Parathyroid adenoma (tissue), 2 donors: ENCODE measurements around the gene KIAA0319L.

ENCODE experiments used
- H2AFZ ChIP-seq: fragments of 300-600 bp; sonication (generic); one replicate; pipeline ENCODE4 v1.7.0; 2017; ENCODE audit warnings: antibody characterized with exemption, mild to moderate bottlenecking
- H3K27ac ChIP-seq: fragments of 300-600 bp; sonication (generic); one replicate; pipeline ENCODE4 v1.7.0; 2017
- H3K27me3 ChIP-seq: fragments of 300-600 bp; sonication (generic); one replicate; pipeline ENCODE4 v1.7.0; 2017; ENCODE audit warnings: low read length; ENCODE audit not compliant: control insufficient read depth, insufficient read depth
- H3K36me3 ChIP-seq: fragments of 300-600 bp; sonication (generic); one replicate; pipeline ENCODE4 v1.7.0; 2017; ENCODE audit warnings: low read length; ENCODE audit not compliant: control insufficient read depth, insufficient read depth
- H3K4me1 ChIP-seq: fragments of 300-600 bp; sonication (generic); one replicate; pipeline ENCODE4 v1.7.0; 2017; ENCODE audit warnings: control low read depth
- H3K4me2 ChIP-seq: fragments of 300-600 bp; sonication (generic); one replicate; pipeline ENCODE4 v1.7.0; 2017; ENCODE audit warnings: low read length
- H3K4me3 ChIP-seq: fragments of 300-600 bp; sonication (generic); one replicate; pipeline ENCODE4 v1.7.0; 2017; ENCODE audit warnings: low read depth, low read length
- H3K79me2 ChIP-seq: fragments of 300-600 bp; sonication (generic); one replicate; pipeline ENCODE4 v1.7.0; 2017; ENCODE audit warnings: control low read depth
- H3K9ac ChIP-seq: fragments of 300-600 bp; sonication (generic); one replicate; pipeline ENCODE4 v1.7.0; 2017; ENCODE audit warnings: mild to moderate bottlenecking
- H3K9me3 ChIP-seq: fragments of 300-600 bp; sonication (generic); one replicate; pipeline ENCODE4 v1.7.0; 2017; ENCODE audit warnings: low read length; ENCODE audit not compliant: control insufficient read depth
- TF ChIP-seq, protein P1 (sequence below): fragments of 300-600 bp; sonication (generic); IDR thresholded peaks from one replicate; pipeline ENCODE4 v1.7.0; 2017; ENCODE audit warnings: antibody characterized with exemption, mild to moderate bottlenecking
- donor health status: primary hyperparathyroidism.

The KIAA0319L gene

DNA sequence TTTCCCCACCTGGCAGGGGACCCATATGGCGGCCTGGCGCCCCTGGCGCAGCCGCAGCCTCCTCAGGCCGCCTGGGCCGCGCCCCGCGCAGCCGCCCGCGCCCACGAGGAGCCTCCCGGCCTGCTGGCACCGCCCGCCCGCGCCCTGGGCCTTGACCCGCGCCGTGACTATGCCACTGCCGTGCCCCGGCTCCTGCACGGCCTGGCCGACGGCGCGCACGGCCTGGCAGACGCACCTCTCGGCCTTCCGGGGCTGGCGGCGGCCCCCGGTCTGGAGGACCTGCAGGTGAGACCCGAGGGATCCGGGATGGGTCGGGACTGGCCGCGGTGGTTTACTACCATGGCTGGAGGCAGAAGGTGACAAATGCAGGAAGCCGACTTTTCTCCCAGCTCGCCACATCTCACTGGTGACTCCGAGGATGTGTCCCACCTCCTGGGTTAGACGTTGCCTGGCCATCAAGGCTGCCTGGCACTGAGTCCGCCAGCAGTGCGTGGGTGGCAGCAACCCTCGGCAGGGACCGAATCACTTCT is 17.0 kb upstream of the KIAA0319L start:
- Histone ChIP-seq H3K27ac (no peak overlapping the region), H3K4me3 (no peak overlapping the region), H3K4me2 (no peak overlapping the region), H3K9ac (no peak overlapping the region), H3K4me1 (no peaks in the 10 kb centered on the region), H3K79me2 (no peaks in the 10 kb centered on the region), H3K9me3 (no peaks in the 10 kb centered on the region), H2AFZ (no peak overlapping the region), H3K36me3 (no peaks in the 10 kb centered on the region), H3K27me3 (peaks cover 3% of the 10 kb centered on the region)
- TF ChIP-seq, protein P1, sequence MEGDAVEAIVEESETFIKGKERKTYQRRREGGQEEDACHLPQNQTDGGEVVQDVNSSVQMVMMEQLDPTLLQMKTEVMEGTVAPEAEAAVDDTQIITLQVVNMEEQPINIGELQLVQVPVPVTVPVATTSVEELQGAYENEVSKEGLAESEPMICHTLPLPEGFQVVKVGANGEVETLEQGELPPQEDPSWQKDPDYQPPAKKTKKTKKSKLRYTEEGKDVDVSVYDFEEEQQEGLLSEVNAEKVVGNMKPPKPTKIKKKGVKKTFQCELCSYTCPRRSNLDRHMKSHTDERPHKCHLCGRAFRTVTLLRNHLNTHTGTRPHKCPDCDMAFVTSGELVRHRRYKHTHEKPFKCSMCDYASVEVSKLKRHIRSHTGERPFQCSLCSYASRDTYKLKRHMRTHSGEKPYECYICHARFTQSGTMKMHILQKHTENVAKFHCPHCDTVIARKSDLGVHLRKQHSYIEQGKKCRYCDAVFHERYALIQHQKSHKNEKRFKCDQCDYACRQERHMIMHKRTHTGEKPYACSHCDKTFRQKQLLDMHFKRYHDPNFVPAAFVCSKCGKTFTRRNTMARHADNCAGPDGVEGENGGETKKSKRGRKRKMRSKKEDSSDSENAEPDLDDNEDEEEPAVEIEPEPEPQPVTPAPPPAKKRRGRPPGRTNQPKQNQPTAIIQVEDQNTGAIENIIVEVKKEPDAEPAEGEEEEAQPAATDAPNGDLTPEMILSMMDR = no peak

DNA sequence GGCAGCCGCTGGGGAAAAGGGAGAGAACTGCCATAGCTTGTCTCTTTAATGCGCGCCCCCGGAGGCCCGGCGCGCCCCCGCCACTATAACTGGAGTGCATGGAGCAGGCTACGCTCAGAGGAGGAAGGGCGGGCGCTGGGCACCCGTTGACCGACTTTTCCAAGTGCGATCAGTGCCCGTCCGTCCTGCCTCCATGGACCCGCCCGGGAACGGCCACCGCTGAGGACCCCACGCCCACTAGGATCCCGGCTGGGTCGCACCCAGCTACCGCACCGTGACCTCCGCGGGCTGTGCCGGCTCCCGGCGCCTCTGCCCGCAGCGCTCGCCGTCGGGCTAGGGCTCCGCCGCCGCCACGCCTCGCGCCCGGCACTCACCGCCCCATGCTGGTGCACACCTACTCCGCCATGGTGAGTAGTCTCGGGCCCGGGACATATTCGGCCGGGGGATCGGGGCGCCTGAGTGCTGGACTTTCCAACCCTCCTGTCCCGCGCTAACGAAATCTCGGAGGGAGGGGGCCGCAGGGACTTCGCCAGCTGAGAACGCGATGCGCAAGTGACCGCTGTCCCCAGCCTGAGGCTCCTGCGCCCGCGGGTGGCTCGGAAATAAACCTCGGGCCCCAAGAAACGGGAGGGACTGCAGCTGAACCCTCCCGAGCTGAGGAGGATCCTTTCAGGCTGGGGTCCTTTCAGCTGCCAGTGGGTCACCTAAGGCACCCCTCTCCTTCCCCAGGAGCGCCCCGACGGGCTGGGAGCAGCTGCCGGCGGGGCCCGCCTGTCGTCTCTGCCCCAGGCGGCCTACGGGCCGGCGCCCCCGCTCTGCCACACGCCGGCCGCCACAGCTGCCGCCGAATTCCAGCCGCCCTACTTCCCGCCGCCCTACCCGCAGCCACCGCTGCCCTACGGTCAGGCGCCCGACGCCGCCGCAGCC is 16.3 kb upstream of the KIAA0319L start, which contains the start of gene TFAP2E:
Gene TFAP2E, plus strand, starts transcription at position 117 of the 927 bp plus-strand sequence. Its CDS starts 264 bp downstream, at position 381.
- Histone ChIP-seq H3K4me2 (peak within 1 kb of the TSS; percentile 47), H3K9me3 (no peaks in the 10 kb centered on the region), H3K36me3 (no peaks in the 10 kb centered on the region), H2AFZ (peak within 1 kb of the TSS; percentile 58), H3K27me3 (peaks cover 3% of the 10 kb centered on the region), H3K79me2 (no peaks in the 10 kb centered on the region), H3K4me3 (peak within 1 kb of the TSS; percentile 25), H3K27ac (no peak within 1 kb of the TSS), H3K4me1 (no peaks in the 10 kb centered on the region), H3K9ac (no peak within 1 kb of the TSS)
- TF ChIP-seq, protein P1 = no peak

DNA sequence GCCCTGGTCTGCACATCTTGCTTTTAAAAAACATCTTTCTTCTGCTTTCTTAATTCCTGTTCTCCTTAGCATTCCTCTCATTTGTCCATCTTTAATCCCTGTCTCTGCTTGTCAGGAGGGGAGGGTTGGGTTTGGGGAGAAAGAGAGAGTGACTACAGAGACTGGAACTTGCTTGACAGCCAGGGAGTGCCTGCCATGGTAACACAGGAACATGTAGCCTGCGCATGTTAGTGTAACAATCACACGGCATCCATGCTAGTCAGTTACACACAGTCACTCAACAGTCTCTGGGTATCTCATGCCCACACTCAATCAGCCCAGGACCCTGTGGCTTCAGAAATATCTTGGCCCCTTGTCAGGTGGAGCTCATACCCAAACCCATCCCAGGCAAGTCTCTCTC is 15.1 kb upstream of the KIAA0319L start:
- Histone ChIP-seq H3K27me3 (peaks cover 2% of the 10 kb centered on the region), H3K27ac (no peak overlapping the region), H2AFZ (no peak overlapping the region), H3K36me3 (no peaks in the 10 kb centered on the region), H3K9ac (no peak overlapping the region), H3K9me3 (no peaks in the 10 kb centered on the region), H3K4me1 (no peaks in the 10 kb centered on the region), H3K79me2 (no peaks in the 10 kb centered on the region), H3K4me3 (no peak overlapping the region), H3K4me2 (no peak overlapping the region)
- TF ChIP-seq, protein P1 = no peak

DNA sequence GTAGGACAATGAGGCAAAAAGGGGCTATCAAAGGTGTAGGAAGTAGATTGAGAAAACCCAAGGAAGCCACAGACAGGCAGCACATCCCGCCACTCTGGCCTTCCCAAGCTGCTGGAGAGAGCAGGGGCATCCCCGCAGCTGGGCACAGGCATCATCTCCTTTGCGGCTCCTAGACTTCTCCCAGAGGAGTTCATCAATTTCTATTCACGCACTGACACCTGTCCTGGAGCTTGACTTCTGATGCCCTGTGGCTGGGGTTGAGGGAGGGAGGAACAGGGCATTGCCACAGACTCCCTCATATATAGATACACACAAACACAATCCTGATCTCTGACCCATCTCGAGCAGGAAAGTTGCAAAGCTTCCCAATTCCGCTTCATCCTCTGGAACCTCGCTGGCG is 14.1 kb upstream of the KIAA0319L start:
- Histone ChIP-seq H3K9ac (no peak overlapping the region), H3K27ac (no peak overlapping the region), H3K4me2 (no peak overlapping the region), H3K36me3 (no peaks in the 10 kb centered on the region), H3K4me1 (no peaks in the 10 kb centered on the region), H3K27me3 (no peaks in the 10 kb centered on the region), H3K4me3 (no peak overlapping the region), H3K79me2 (no peaks in the 10 kb centered on the region), H3K9me3 (no peaks in the 10 kb centered on the region), H2AFZ (no peak overlapping the region)
- TF ChIP-seq, protein P1 = no peak
